A549 (cell line): ENCODE data around the gene CDC42EP1.

Experiments
- CEBPB ChIP-seq, 2 experiments: fragments of >200 bp in 1 of 2; sonication (Bioruptor Twin) in 1 of 2; formaldehyde crosslinking in 1 of 2; IDR thresholded peaks; 2 replicates each; pipeline ENCODE4 v1.6.1; 2012 to 2016
- CHD2 ChIP-seq: fragments of 150-350 bp; IDR thresholded peaks from 2 replicates; pipeline ENCODE4 v1.6.1; 2014; ENCODE audit warnings: low read length; ENCODE audit not compliant: partially characterized antibody
- CHD4 ChIP-seq: fragments of 200-600 bp; sonication (generic); IDR thresholded peaks from 2 replicates; pipeline ENCODE4 v1.6.1; 2016; ENCODE audit warnings: antibody characterized with exemption, mild to moderate bottlenecking, borderline replicate concordance
- KDM1A ChIP-seq: fragments of 200-600 bp; sonication (generic); IDR thresholded peaks from 2 replicates; pipeline ENCODE4 v1.6.1; 2016; ENCODE audit warnings: low read depth, mild to moderate bottlenecking
- POLR2A ChIP-seq: IDR thresholded peaks from 2 replicates; pipeline ENCODE4 v1.6.1; 2012; ENCODE audit warnings: mild to moderate bottlenecking, low read length
- RAD21 ChIP-seq, 2 experiments: fragments of >200 bp in 1 of 2; sonication (Bioruptor Twin) in 1 of 2; formaldehyde crosslinking in 1 of 2; IDR thresholded peaks in 1 of 2; conservative IDR thresholded peaks in 1 of 2; 2 replicates in 1 of 2; 3 replicates in 1 of 2; pipeline ENCODE4 v1.6.1; 2012 to 2018; ENCODE audit warnings: inconsistent platforms in 1 of 2
- SMC3 ChIP-seq: fragments of >200 bp; sonication (Bioruptor Twin); formaldehyde crosslinking; IDR thresholded peaks from 3 replicates; pipeline ENCODE4 v1.6.1; 2018; ENCODE audit warnings: inconsistent platforms
- TF ChIP-seq, protein P1 (sequence below): fragments of >200 bp; sonication (Bioruptor Twin); formaldehyde crosslinking; IDR thresholded peaks from 3 replicates; pipeline ENCODE4 v1.5.1; 2016
- TF ChIP-seq, protein P2 (sequence below): fragments of 450-650 bp; IDR thresholded peaks from 2 replicates; pipeline ENCODE4 v1.6.1; 2014; ENCODE audit warnings: antibody characterized with exemption

DNA sequence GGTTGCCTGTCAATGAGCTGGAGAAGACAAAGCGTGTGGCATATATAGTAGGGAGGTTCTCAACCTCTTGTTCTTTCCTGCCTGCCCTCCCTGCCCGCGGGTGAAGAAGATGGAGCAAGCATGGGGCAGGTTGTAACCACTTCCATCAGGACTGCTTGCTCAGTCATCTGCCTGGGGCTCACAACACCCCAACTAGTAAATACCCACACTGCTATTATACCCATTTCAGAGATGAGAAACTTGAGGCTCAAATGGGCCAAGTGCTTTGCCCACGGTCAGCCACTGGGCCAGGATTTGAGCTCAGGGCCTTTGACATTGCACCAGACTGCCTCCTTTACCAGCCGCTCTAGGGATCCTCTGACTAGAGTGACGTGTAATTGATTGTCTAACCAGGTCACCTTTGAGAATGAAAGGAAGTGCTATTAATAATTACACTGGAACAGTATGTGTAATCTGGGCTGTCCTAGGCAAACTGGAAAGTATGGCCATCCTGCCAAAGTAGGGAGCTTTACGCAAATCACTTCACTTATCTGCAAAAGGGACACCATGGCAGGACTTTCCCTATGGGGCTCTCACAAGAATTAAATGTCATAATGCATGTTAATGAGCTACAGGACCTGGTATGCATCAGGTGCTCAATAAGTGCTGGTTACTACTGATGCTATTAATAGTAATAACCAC is 2.8 kb upstream of the CDC42EP1 start:
- TF ChIP-seq POLR2A (no peak), SMC3 (no peak), CEBPB (IDR thresholded peaks at IDR 0.05) (no peak), KDM1A (peak; percentile 74; the same call in 1 of the 2 replicates), RAD21 (conservative IDR thresholded peaks at IDR 0.05 in 1 of 2, IDR thresholded peaks at IDR 0.05 in 1 of 2) (no peak), CHD2 (no peak), CHD4 (0 out of 2 replicates have a peak, but pooled peaks have one; percentile 39)
- TF ChIP-seq, protein P1, sequence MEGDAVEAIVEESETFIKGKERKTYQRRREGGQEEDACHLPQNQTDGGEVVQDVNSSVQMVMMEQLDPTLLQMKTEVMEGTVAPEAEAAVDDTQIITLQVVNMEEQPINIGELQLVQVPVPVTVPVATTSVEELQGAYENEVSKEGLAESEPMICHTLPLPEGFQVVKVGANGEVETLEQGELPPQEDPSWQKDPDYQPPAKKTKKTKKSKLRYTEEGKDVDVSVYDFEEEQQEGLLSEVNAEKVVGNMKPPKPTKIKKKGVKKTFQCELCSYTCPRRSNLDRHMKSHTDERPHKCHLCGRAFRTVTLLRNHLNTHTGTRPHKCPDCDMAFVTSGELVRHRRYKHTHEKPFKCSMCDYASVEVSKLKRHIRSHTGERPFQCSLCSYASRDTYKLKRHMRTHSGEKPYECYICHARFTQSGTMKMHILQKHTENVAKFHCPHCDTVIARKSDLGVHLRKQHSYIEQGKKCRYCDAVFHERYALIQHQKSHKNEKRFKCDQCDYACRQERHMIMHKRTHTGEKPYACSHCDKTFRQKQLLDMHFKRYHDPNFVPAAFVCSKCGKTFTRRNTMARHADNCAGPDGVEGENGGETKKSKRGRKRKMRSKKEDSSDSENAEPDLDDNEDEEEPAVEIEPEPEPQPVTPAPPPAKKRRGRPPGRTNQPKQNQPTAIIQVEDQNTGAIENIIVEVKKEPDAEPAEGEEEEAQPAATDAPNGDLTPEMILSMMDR, result no peak
- TF ChIP-seq, protein P2, sequence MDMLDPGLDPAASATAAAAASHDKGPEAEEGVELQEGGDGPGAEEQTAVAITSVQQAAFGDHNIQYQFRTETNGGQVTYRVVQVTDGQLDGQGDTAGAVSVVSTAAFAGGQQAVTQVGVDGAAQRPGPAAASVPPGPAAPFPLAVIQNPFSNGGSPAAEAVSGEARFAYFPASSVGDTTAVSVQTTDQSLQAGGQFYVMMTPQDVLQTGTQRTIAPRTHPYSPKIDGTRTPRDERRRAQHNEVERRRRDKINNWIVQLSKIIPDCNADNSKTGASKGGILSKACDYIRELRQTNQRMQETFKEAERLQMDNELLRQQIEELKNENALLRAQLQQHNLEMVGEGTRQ, result no peak
